Keratinocyte (primary cell): ENCODE results near the gene NXPH4.
A peak's percentile ranks its signal among the peaks of the same experiment; 100 is the strongest.

ENCODE experiments used
- CTCF ChIP-seq, 3 experiments: IDR thresholded peaks in 1 of 3; conservative IDR thresholded peaks in 1 of 3; optimal IDR thresholded peaks in 1 of 3; 2 replicates in 2 of 3; 3 replicates in 1 of 3; pipeline versions ENCODE3 to v1.5.1; 2011; ENCODE audit warnings: low read length in 3 of 3, mild to moderate bottlenecking in 3 of 3, moderate library complexity in 2 of 3, control low read depth in 1 of 3, inconsistent platforms in 1 of 3; ENCODE audit not compliant: insufficient read depth in 2 of 3; ENCODE audit errors: extremely low read depth in 1 of 3
- EZH2 ChIP-seq: IDR thresholded peaks from one replicate; pipeline ENCODE4 v1.6.1; 2012; ENCODE audit warnings: inconsistent platforms, mild to moderate bottlenecking, low read length, moderate library complexity

- TF ChIP-seq CTCF (optimal IDR thresholded peaks at IDR 0.05 in 1 of 3, IDR thresholded peaks at IDR 0.05 in 1 of 3, conservative IDR thresholded peaks at IDR 0.05 in 1 of 3; ENCODE audit: extremely low read depth in 1 of 3, insufficient read depth in 2 of 3, low read length in 3 of 3) (peak in 1 of 3 experiments; percentile 8), EZH2 (no peak)
Observed at GRCh38 chr12:57229046-57229633, 12.5 kb downstream of the NXPH4 start.
